OCI-LY3 (cell line): ENCODE measurements around the gene COPG1.

Experiments
- EZH2phosphoT487 ChIP-seq: fragments of 200-600 bp; shearing (Covaris generic); IDR thresholded peaks from 2 replicates; pipeline ENCODE4 v1.6.1; 2018; ENCODE audit warnings: antibody characterized with exemption, mixed run types, low read depth
- TF ChIP-seq, protein P1 (sequence below): fragments of 200-600, 300-600 bp; sonication (generic); IDR thresholded peaks from 2 replicates; pipeline ENCODE4 v1.5.1; 2014; ENCODE audit warnings: antibody characterized with exemption, low read length, low read depth

DNA sequence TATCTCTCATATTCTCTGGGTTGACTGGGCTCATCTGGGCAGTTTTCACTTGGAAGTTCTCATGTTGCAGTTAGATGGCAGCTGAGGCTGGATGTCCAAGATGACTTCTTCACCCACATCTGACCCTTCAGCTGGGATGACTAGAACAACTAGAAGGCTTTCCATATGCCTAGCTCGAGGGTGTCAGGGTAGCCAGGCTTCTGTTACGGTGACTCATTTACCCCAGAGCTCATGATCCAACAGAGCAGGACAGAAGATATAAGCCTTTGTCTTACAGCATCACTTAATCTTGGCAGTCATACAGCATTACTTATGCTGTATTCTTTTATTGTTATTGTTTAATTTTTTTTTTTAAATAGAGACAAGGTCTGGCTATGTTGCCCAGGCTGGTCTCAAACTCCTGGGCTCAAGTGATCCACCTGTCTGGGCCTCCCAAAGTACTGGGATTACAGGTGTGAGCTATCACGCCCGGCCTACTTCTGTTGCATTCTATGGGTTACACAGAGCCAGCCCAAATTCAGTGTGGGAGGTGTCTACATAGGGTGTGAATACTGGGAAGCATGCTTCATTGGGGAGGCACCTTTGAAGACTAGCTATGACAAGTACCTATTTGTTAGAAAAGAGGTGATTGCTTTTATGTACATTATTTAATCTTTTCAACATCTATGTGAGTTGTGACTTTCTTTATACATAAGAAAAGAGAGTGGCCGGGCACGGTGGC lies 40.0 kb downstream of the COPG1 start:
- TF ChIP-seq, protein P1, sequence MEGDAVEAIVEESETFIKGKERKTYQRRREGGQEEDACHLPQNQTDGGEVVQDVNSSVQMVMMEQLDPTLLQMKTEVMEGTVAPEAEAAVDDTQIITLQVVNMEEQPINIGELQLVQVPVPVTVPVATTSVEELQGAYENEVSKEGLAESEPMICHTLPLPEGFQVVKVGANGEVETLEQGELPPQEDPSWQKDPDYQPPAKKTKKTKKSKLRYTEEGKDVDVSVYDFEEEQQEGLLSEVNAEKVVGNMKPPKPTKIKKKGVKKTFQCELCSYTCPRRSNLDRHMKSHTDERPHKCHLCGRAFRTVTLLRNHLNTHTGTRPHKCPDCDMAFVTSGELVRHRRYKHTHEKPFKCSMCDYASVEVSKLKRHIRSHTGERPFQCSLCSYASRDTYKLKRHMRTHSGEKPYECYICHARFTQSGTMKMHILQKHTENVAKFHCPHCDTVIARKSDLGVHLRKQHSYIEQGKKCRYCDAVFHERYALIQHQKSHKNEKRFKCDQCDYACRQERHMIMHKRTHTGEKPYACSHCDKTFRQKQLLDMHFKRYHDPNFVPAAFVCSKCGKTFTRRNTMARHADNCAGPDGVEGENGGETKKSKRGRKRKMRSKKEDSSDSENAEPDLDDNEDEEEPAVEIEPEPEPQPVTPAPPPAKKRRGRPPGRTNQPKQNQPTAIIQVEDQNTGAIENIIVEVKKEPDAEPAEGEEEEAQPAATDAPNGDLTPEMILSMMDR, result no peak
- TF ChIP-seq EZH2phosphoT487, result no peak
